Hypothalamus (tissue), 51 donors: ENCODE results near the gene PRCD.
"Not testable (repeated sequence)": the region's sequence is repeated elsewhere in the genome, so short reads cannot be mapped to it uniquely, and the experiment has no call there.

Experiments
- DNase-seq, 51 donors: peaks; one replicate each; lab custom pipeline; 2025; lab: John Stamatoyannopoulos, UW

The PRCD gene

GRCh38 chr17:76524598-76525512 lies 15.0 kb upstream of the PRCD start:
- no peak for DNase-seq

DNA sequence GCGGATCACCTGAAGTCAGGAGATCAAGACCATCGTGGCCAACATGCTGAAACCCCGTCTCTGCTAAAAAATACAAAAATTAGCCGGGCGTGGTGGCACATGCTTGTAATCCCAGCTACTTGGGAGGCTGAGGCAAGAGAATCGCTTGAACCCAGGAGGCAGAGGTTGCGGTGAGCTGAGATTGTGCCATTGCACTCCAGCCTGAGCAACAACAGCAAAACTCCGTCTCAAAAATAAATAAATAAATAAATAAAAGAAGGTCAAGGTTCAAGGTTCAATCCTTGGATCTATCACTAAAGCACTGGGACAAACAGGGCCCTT lies 14.4 kb upstream of the PRCD start:
- DNase-seq: not testable (repeated sequence)

- DNase-seq: not testable (repeated sequence)
These were observed 12.8 kb upstream of the PRCD start for GRCh38 chr17:76527016-76527415.

DNA sequence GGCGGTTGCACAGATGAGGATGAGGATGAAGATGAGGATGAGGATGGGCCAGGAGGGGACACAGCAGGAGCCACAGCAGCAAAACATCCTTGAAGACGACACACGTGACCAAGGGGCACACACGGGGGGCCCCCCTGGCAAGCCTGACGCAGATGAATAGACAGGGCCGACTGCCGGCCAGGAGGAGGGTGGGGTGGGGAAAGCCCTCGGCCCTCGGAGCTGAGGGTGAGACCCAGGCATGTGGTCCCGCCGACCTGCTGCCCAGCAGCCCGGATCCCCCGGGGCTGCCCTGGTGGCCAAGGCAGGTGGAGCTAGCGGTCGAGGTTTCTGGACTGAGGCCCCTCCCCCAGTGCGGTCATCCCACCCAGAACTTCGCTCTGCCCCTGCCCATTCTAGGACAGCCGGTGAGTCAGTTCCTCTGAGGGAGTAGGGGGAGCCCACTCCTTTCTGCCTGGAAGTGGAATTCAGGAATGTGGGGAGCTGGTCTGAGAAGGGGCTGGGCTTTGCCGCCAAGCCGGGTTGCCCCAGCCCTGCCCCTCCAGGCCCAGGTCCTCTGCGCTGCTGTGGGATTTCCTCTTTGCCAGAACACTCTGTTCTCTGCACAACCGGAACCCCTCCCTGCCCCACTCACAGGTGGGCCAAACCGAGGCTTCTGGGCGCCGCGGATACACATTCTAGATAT lies 12.3 kb upstream of the PRCD start:
- DNase-seq: peak in 1 of 51 donors; percentile 24

- no peak for DNase-seq
These were observed 11.7 kb upstream of the PRCD start for GRCh38 chr17:76528156-76528527.

GRCh38 chr17:76528528-76529223 lies 11.2 kb upstream of the PRCD start:
- DNase-seq: no peak

DNA sequence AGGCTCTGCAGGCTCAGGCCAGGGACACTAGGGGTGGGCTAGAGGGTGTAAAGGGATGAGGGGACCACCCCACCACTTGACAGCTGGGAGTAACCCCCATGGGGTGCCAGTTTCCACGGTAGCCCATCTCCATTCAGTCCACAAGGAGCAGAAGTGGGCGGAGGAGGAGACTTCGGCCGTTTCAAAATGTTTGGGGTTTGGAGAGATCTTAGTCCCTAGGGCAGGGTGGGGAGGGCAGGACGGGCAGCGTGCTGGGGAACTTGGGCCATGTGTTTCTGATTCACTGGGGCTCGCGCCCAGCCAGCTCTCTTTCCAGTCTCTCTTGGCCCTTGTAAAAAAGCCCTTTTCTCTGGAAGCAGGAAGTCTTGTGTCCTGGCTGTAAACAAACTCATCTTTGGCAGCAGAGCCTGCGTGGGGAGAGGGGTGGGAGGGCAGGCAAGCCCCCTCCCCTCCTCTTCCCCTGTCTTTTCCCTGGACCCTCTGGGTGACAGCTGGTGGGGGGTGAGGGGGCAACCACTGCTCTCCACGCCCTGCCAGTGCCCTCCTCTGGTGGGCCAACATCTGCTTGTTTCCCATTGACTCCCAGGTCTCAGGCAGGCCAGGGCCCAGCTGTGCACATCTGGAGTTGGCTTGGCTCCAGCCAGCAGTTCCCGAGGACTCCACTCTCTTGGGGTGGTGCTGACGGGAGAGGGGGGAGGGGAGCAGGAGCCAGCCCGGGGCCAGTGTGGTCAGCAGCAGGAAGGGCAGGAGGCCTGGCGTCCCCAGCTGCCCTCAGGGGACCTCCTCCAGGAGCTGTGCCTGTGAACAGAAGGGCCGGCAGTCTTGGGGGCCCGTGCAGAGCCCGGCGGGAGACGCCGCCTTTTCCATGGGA lies 10.4 kb upstream of the PRCD start:
- DNase-seq: peak in 33 of 51 donors; percentile 33 to 77 (median 55)

GRCh38 chr17:76530095-76530723 lies 9.6 kb upstream of the PRCD start:
- no peak for DNase-seq

- DNase-seq: no peak
These were observed 8.9 kb upstream of the PRCD start for GRCh38 chr17:76530811-76531485.

- no peak for DNase-seq
These were observed 8.3 kb upstream of the PRCD start for GRCh38 chr17:76531486-76532038.

GRCh38 chr17:76532072-76532651 lies 7.7 kb upstream of the PRCD start:
- DNase-seq: no peak

GRCh38 chr17:76533640-76534359 lies 6.0 kb upstream of the PRCD start:
- not testable (repeated sequence) for DNase-seq

GRCh38 chr17:76534831-76535732 lies 4.8 kb upstream of the PRCD start:
- peak in 1 of 51 donors; percentile 35 for DNase-seq

GRCh38 chr17:76535788-76536510 lies 3.9 kb upstream of the PRCD start:
- DNase-seq: peak in 1 of 51 donors; percentile 29

- no peak for DNase-seq
These were observed 3.1 kb upstream of the PRCD start for GRCh38 chr17:76536511-76537287.

- DNase-seq: peak in 2 of 51 donors; percentile 23 to 51
These were observed 2.6 kb upstream of the PRCD start for GRCh38 chr17:76537288-76537577.
